Pulmonary artery endothelial cell (primary cell): ENCODE measurements around the gene PHF11. TPM values are rescaled to one million over a fixed set of nuclear protein-coding genes. Genes with fewer than 3 reads are reported as not detected.
"Not testable (repeated sequence)": the region's sequence is repeated elsewhere in the genome, so short reads cannot be mapped to it uniquely, and the experiment has no call there.

Experiments
- DNase-seq: peaks from one replicate; pipeline ENCODE4 v3.0.0-alpha.2; 2011; ENCODE audit warnings: low read depth, low spot score
- total RNA-seq: library from RNA; depleted of rRNA; stranded (reverse); fragments of >200 nt; gene quantifications from 2 replicates; pipeline ENCODE4 v1.2.3, GENCODE V29; 2014

PHF11 gene
- total RNA-seq, 1 donor from 2014 or later: 8.8 TPM

DNA sequence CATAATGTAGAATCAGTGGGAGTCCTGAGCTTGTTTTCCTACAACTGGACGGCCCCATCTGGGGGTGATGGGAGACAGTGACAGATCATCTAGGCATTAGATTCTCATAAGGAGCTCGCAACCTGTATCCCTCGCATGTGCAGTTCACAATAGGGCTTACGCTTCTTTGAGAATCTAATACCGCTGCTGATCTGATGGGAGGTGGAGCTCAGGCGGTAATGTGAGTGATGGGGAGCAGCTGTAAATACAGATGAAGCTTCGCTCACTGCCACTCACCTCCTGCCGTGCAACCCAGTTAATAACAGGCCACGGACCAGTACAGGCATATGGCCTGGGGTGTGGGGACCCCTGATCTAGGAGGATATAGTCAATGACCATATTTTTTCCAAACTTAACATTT is 50.8 kb downstream of the PHF11 start:
- no peak for DNase-seq

DNA sequence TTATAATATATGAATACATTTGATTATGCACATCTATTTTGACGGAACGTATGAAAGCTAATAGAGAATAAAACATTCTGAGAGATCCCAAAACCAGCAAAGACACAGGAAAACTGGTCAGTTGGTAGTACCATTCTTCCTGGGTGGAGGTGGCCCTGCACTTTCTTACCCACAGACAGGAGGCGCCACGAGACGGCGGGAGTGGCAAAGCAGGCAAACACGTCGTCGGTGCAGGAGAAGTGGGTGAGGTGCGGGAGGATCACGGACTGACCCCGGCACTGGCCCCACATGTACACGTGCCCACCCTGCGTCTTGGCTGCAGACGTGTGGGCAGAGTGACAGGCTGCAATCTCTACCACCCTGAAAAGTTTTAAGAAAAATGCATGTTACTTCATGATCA is 53.5 kb downstream of the PHF11 start:
- DNase-seq: no peak

DNA sequence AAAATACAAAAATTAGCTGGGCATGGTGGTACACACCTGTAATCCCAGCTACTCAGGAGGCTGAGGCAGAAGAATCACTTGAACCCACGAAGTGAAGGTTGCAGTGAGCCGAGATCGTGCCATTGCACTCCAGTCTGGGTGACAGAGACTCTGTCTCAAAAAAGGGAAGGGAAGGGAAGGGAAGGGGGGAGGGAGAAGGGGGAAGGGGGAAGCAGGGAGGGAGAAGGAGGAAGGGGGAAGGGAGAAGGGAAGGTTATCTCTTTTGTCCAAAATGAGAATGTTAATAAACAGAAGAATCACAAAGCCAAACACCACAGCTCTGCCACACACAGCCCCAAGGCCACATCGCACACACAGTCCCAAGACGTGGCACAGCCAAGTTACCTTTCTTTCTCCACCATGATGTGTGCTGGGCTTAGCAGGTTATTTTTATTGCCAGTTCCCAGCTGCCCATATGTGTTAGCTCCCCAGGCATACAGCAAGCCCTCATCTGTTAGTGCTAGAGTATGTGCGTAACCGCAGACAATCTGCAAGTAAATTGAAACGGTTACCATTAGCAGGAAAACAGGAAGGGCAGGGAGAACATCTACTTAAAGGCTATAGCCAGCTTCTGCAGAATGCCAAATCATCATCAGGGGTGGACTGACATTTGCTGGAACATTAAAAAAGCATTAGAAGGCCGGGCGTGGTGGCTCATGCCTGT is 55.3 kb downstream of the PHF11 start:
- DNase-seq: no peak

DNA sequence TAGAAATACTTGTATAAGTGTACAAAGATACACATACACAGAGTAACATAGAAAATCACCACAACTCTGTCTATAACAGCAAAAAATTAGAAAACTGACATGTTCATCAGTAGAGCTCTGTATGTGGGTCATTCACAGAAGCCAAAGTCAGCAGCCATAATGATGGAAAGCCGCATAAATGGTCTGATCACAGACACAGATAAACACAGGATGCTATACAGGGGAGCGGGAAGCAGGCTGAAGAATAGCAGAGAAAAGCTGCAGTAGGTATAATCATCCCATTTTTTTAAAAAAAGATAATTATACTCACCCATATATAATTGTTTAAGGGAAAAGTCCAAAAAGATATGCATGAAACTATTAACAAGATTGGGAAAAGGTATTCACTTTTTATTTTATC is 58.1 kb downstream of the PHF11 start:
- no peak for DNase-seq

- DNase-seq: no peak
Observed at GRCh38 chr13:49554387-49554786, 58.6 kb downstream of the PHF11 start.

DNA sequence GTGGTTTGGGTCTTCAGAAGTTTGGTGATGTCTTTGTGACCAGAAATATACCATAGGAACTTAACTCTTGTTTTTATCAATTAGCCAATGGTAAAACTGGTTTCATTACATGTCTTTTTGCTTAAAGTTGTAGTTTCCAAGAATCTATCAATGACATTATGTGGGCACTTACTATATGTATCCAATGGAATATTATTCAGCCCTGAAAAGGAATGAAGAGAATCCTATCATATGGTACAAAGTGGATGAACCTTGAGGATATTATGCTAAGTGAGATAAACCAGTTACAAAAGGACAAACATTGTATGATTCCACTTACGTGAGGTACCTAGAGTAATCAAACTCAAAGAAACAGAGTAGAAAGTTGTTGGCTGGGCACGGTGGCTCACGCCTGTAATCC is 63.3 kb downstream of the PHF11 start:
- no peak for DNase-seq

- DNase-seq: no peak
Observed at GRCh38 chr13:49560270-49561061, 64.7 kb downstream of the PHF11 start.

DNA sequence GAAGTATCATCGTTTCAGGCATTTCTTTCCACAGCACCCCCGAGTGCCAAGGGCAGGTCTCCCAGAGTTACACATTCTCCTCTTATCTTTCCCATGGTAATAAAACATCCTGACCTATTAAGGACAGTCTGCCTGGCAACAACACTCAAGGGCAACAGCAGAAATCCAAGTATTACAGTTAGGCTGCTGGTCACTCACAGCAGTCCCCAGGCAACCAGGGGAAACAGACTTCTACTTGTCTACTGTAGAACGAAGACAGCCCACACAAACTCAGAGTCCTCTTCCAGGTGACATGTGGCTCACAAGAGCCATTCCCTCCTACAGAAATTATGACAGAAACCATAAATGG is 65.3 kb downstream of the PHF11 start:
- no peak for DNase-seq

DNA sequence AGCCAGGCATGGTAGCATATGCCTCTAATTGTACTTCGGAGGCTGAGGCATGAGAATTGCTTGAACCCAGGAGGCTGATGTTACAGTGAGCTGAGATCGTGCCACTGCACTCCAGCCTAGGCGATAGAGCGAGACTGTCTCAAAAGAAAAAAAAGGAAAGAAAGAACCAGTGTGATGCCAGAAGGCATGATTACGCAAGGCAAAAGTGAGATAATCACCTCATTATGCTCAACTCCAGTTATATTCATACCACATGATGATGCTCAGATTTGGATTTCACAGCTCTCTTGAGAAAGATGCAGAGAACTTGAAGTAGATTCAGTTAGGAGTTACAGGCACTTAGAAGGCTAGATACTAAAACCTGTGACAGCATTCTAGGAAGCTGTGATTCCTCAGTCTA is 67.8 kb downstream of the PHF11 start:
- no peak for DNase-seq

DNA sequence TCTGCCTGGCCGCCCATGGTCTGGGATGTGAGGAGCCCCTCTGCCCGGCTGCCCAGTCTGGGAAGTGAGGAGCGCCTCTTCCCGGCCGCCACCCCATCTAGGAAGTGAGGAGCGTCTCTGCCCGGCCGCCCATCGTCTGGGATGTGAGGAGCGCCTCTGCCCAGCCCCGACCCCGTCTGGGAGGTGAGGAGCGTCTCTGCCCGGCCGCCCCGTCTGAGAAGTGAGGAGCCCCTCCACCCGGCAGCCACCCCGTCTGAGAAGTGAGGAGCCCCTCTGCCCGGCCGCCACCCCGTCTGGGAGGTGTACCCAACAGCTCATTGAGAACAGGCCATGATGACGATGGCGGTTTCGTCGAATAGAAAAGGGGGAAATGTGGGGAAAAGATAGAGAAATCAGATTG is 69.7 kb downstream of the PHF11 start:
- DNase-seq: not testable (repeated sequence)

DNA sequence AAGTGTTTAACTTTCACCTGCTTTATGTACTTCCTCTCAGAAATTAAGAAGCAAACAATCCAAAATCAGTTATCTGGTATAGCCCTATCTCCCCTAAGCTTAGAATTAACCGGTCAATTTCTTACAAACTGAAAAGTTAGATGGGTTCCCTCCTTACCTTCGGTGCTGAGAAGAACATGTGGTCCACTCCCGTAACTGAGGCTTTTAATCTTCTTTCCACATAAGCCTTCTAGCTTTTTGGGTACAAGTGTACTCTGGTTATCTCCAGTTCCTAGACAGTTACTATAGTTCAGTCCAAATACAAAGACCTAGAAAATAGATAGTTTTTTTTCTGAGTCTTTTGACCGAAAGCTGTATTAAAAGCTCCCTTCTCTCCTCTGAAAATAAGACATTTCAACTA is 70.7 kb downstream of the PHF11 start:
- no peak for DNase-seq

- no peak for DNase-seq
Observed at GRCh38 chr13:49567491-49567890, 71.7 kb downstream of the PHF11 start.

DNA sequence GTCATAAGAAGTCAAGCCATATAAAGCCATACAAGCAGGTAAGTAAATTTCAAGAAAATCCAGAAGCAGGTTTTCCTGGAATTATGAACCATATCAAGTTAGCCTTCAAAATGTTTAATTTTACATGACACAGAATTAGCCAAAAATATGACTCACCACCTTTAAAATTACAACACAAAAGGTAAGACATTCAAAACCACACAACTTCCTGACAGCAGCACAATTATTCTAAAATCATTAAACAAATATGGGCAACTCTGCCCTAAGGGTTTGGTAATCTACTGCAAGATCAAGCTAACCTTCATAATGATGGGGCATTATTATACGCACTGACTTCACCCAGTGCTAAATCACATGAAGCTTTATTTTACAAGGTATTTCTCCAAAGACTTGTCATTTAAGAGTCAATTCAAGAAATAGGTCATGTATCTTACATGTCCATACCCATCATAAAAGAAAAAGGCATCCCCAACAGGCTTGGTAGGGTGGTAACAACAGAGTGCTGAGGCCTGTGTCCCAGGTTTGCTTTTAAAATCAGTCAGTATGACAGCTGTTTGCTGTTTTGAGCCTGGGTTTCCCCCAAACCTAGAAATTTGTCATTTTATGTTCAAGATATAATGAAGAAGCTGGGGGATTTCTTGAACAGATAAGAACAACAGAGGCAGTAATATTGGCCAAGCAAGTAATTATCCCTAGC is 74.4 kb downstream of the PHF11 start:
- no peak for DNase-seq

DNA sequence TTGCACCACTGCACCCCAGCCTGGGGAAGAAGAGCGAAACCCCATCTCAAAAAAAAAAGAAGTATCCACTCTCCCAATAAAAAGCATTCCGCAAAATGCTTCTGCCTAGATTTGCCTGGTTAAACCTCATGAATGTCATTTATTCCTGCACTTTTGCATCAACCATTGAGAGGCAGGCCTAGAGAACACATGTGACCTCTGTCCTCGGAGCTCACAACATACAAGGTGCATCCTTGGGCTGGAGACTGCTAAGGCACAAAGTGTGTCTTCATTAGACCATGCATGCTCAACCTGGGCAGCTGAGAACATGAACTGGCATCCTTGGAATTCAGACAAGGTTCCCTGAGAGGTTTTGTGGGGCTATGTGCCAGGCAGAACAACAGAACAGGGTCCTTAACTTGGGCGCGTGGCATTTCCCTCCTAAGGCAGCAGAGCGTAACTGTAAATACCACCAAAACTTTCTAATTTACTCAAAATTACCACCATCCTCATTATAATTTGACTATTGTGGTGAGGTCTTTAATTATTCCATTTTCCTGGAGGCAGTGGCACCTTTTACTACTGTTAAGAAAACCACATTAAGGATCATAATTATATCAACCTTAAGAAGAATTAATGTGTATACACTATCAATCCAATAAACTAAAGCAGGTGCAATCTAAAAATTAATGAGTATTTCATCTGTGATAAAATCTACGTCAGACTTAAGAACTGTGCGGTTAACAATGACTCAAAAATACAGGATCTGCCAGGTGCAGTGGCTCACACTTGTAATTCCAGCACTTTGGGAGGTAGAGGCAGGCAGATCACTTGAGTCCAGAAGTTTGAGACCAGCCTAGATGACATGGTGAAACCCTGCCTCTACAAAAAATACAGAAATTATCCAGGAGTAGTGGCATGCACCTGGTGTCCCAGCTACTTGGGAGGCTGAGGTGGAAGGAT is 75.8 kb downstream of the PHF11 start:
- no peak for DNase-seq

Other genes starting within 250 kb of the PHF11 start
- 2.7 and 4.7 TPM in 2 replicates for gene CDADC1, start 248.0 kb upstream of the PHF11 start, total RNA-seq
- gene CAB39L, start 51.9 kb upstream of the PHF11 start, total RNA-seq: 6.7 and 8.8 TPM in 2 replicates
- 3.2 and 4.8 TPM in 2 replicates for gene SETDB2, start 51.7 kb upstream of the PHF11 start, total RNA-seq
- 19.3 and 22.6 TPM in 2 replicates for gene RCBTB1, start 89.6 kb downstream of the PHF11 start, total RNA-seq
- gene ARL11, start 132.6 kb downstream of the PHF11 start, total RNA-seq: 0.11 and 0.13 TPM in 2 replicates
- gene EBPL, start 195.5 kb downstream of the PHF11 start, total RNA-seq: 101 and 143 TPM in 2 replicates